Neural cell (in vitro differentiated cells): Measurements from ENCODE around the gene DLAT. TPM values are rescaled to one million over a fixed set of nuclear protein-coding genes. Genes with fewer than 3 reads are reported as not detected.

Source experiments
- H2AFZ ChIP-seq: fragments of 200-600, 300-800 bp; sonication (generic), shearing (Covaris generic); 2 replicates; pipeline ENCODE4 v1.6.0; 2014; ENCODE audit warnings: low read depth, mild to moderate bottlenecking, antibody characterized with exemption, low read length, moderate library complexity
- H3F3A ChIP-seq: fragments of 200-600 bp; shearing (Covaris generic); 2 replicates; pipeline ENCODE4 v1.6.1; 2016; ENCODE audit warnings: mild to moderate bottlenecking, moderate library complexity, mixed read lengths, antibody characterized with exemption, low read length; ENCODE audit not compliant: insufficient read depth, poor library complexity, severe bottlenecking
- H3K27ac ChIP-seq: fragments of 200-600, 300-800 bp; sonication (generic), shearing (Covaris generic); 2 replicates; pipeline ENCODE4 v1.5.1; 2014; ENCODE audit warnings: mild to moderate bottlenecking, low read length, moderate library complexity
- H3K27me3 ChIP-seq: fragments of 300-800, 200-600 bp; sonication (generic), shearing (Covaris generic); 2 replicates; pipeline ENCODE4 v1.6.0; 2014; ENCODE audit warnings: mild to moderate bottlenecking, low read depth, low read length, moderate library complexity; ENCODE audit not compliant: insufficient read depth
- H3K36me3 ChIP-seq: fragments of 300-800, 200-600 bp; sonication (generic), shearing (Covaris generic); 2 replicates; pipeline ENCODE4 v1.5.1; 2014; ENCODE audit warnings: mild to moderate bottlenecking, antibody characterized with exemption, low read length, moderate library complexity; ENCODE audit not compliant: insufficient read depth
- H3K4me2 ChIP-seq: fragments of 300-800, 200-600 bp; sonication (generic), shearing (Covaris generic); 2 replicates; pipeline ENCODE4 v1.6.0; 2014; ENCODE audit warnings: mild to moderate bottlenecking, low read length
- H3K4me3 ChIP-seq: fragments of 300-800, 200-600 bp; sonication (generic), shearing (Covaris generic); 2 replicates; pipeline ENCODE4 v1.5.1; 2014; ENCODE audit warnings: mild to moderate bottlenecking, low read length, moderate library complexity
- H3K79me2 ChIP-seq: fragments of 200-600 bp; shearing (Covaris generic); replicated peaks from 2 replicates; pipeline ENCODE4 v1.6.0; 2014; ENCODE audit warnings: mild to moderate bottlenecking, low read length, moderate library complexity; ENCODE audit not compliant: insufficient read depth
- H3K9ac ChIP-seq: fragments of 300-800, 200-600 bp; sonication (generic), shearing (Covaris generic); 2 replicates; pipeline ENCODE4 v1.6.1; 2016; ENCODE audit warnings: mild to moderate bottlenecking, low read length, mixed read lengths
- H3K9me2 ChIP-seq: fragments of 200-600 bp; shearing (Covaris generic); 2 replicates; pipeline ENCODE4 v1.6.1; 2016; ENCODE audit warnings: mild to moderate bottlenecking, low read length, mixed read lengths; ENCODE audit not compliant: insufficient read depth
- H3K9me3 ChIP-seq: fragments of 200-600, 300-800 bp; sonication (generic), shearing (Covaris generic); 2 replicates; pipeline ENCODE4 v1.6.1; 2016; ENCODE audit warnings: mild to moderate bottlenecking, mixed run types, low read length, moderate library complexity, mixed read lengths
- H4K20me1 ChIP-seq: fragments of 200-600 bp; shearing (Covaris generic); 2 replicates; pipeline ENCODE4 v1.6.1; 2016; ENCODE audit warnings: mild to moderate bottlenecking, mixed run types; ENCODE audit not compliant: insufficient read depth
- CTCF ChIP-seq: fragments of 450-650 bp; IDR thresholded peaks from 2 replicates; pipeline ENCODE4 v1.5.1; 2014; ENCODE audit warnings: antibody characterized with exemption, mild to moderate bottlenecking, moderate library complexity; ENCODE audit not compliant: poor library complexity, severe bottlenecking
- EP300 ChIP-seq: fragments of 450-650 bp; conservative IDR thresholded peaks from 2 replicates; pipeline ENCODE4 v1.6.1; 2014; ENCODE audit warnings: antibody characterized with exemption, mild to moderate bottlenecking, moderate library complexity; ENCODE audit not compliant: poor library complexity, severe bottlenecking
- EZH2 ChIP-seq: fragments of 200-600, 300-800 bp; shearing (Covaris generic), sonication (generic); IDR thresholded peaks from 2 replicates; pipeline ENCODE4 v1.6.1; 2014; ENCODE audit warnings: antibody characterized with exemption, low read length, borderline replicate concordance, mild to moderate bottlenecking; ENCODE audit not compliant: insufficient read depth, poor library complexity, severe bottlenecking
- MXI1 ChIP-seq: fragments of 450-650 bp; conservative IDR thresholded peaks from 2 replicates; pipeline ENCODE4 v1.6.1; 2014; ENCODE audit warnings: antibody characterized with exemption, mild to moderate bottlenecking; ENCODE audit not compliant: poor library complexity, severe bottlenecking
- POLR2AphosphoS5 ChIP-seq: IDR thresholded peaks from 2 replicates; pipeline ENCODE4 v1.6.1; 2012
- RAD21 ChIP-seq: fragments of 450-650 bp; conservative IDR thresholded peaks from 2 replicates; pipeline ENCODE4 v1.6.1; 2014; ENCODE audit warnings: antibody characterized with exemption, mild to moderate bottlenecking, moderate library complexity
- REST ChIP-seq: IDR thresholded peaks from 2 replicates; pipeline ENCODE4 v1.6.1; 2012; ENCODE audit warnings: borderline replicate concordance
- SMC3 ChIP-seq: fragments of 450-650 bp; conservative IDR thresholded peaks from 2 replicates; pipeline ENCODE4 v1.6.1; 2014; ENCODE audit warnings: antibody characterized with exemption, mild to moderate bottlenecking, moderate library complexity; ENCODE audit not compliant: poor library complexity
- TAF1 ChIP-seq: IDR thresholded peaks from 2 replicates; pipeline ENCODE4 v1.6.1; 2012; ENCODE audit warnings: low read depth
- polyA plus RNA-seq: library from polyadenylated mRNA; depleted of rRNA; stranded (reverse); fragments of >200 nt; gene quantifications from 2 replicates; pipeline ENCODE4 v1.2.3, GENCODE V29; 2014

The DLAT gene
- polyA plus RNA-seq, 1 donor from 2014 or later, result 38.3 TPM

- peaks cover 10% of the 10 kb centered on the region for H3K36me3 ChIP-seq
- H3F3A ChIP-seq, result no peaks in the 10 kb centered on the region
- H3K4me2 ChIP-seq, result no peak overlapping the region
- H3K9me2 ChIP-seq, result no peaks in the 10 kb centered on the region
- H2AFZ ChIP-seq, result no peak overlapping the region
- no peaks in the 10 kb centered on the region for H3K79me2 ChIP-seq
- no peak overlapping the region for H3K27ac ChIP-seq
- no peaks in the 10 kb centered on the region for H4K20me1 ChIP-seq
- no peak overlapping the region for H3K4me3 ChIP-seq
- no peak for TF ChIP-seq POLR2AphosphoS5
- TF ChIP-seq REST, result no peak
- TF ChIP-seq MXI1, result no peak
- no peak for TF ChIP-seq CTCF
- no peak for TF ChIP-seq RAD21
- no peak for TF ChIP-seq TAF1
- no peak for TF ChIP-seq SMC3
- TF ChIP-seq EZH2, result no peak
- TF ChIP-seq EP300, result no peak
- no peaks in the 10 kb centered on the region for H3K9me3 ChIP-seq
- H3K27me3 ChIP-seq, result no peaks in the 10 kb centered on the region
- no peak overlapping the region for H3K9ac ChIP-seq
Measured at GRCh38 chr11:112016088-112016764, 9.0 kb upstream of the DLAT start.

GRCh38 chr11:112016765-112017376 lies 8.3 kb upstream of the DLAT start:
- H3K9me2 ChIP-seq, result no peaks in the 10 kb centered on the region
- H4K20me1 ChIP-seq, result no peaks in the 10 kb centered on the region
- no peaks in the 10 kb centered on the region for H3K79me2 ChIP-seq
- H3K36me3 ChIP-seq, result peaks cover 10% of the 10 kb centered on the region
- no peaks in the 10 kb centered on the region for H3K27me3 ChIP-seq
- TF ChIP-seq EZH2 (no peak), MXI1 (no peak), CTCF (no peak), SMC3 (no peak), POLR2AphosphoS5 (no peak), REST (no peak), TAF1 (no peak), EP300 (no peak), RAD21 (no peak)
- no peak overlapping the region for H3K4me3 ChIP-seq
- H3K27ac ChIP-seq, result no peak overlapping the region
- no peaks in the 10 kb centered on the region for H3F3A ChIP-seq
- H3K4me2 ChIP-seq, result no peak overlapping the region
- H3K9ac ChIP-seq, result no peak overlapping the region
- no peak overlapping the region for H2AFZ ChIP-seq
- H3K9me3 ChIP-seq, result no peaks in the 10 kb centered on the region
